Osteoblast (primary cell): ENCODE data around the gene SLC9A9. TPM values are rescaled to one million over a fixed set of nuclear protein-coding genes. Genes with fewer than 3 reads are reported as not detected.

Source experiments
- DNase-seq: peaks from one replicate; pipeline ENCODE4 v3.0.0; 2011; ENCODE audit warnings: low spot score, mixed read lengths; ENCODE audit not compliant: insufficient read length; ENCODE audit errors: missing footprints
- H2AFZ ChIP-seq: 2 replicates; pipeline ENCODE4 v1.6.0; 2011; ENCODE audit warnings: mild to moderate bottlenecking, low read length
- H3K27ac ChIP-seq: 2 replicates; pipeline ENCODE4 v1.5.1; 2011; ENCODE audit warnings: mild to moderate bottlenecking, low read depth, low read length, moderate library complexity
- H3K27me3 ChIP-seq: 2 replicates; pipeline ENCODE4 v1.6.0; 2012; ENCODE audit warnings: mild to moderate bottlenecking, control low read depth, inconsistent platforms, low read length, moderate library complexity; ENCODE audit not compliant: insufficient read depth
- H3K36me3 ChIP-seq: 2 replicates; pipeline ENCODE4 v1.5.1; 2011; ENCODE audit warnings: mild to moderate bottlenecking, low read length, control low read depth, moderate library complexity; ENCODE audit not compliant: insufficient read depth
- H3K4me1 ChIP-seq: 2 replicates; pipeline ENCODE4 v1.5.1; 2011; ENCODE audit warnings: mild to moderate bottlenecking, low read length, control low read depth, moderate library complexity; ENCODE audit not compliant: insufficient read depth
- H3K4me2 ChIP-seq: 2 replicates; pipeline ENCODE4 v1.6.0; 2011; ENCODE audit warnings: mild to moderate bottlenecking, low read length; ENCODE audit not compliant: insufficient read depth
- H3K4me3 ChIP-seq: fragments of 200-600 bp; sonication (generic); 3 replicates; pipeline ENCODE4 v1.5.1; 2012; ENCODE audit warnings: mild to moderate bottlenecking, low read length, inconsistent platforms; ENCODE audit not compliant: insufficient read depth
- H3K79me2 ChIP-seq: 2 replicates; pipeline ENCODE4 v1.6.0; 2012; ENCODE audit warnings: mild to moderate bottlenecking, low read length, control low read depth, inconsistent platforms; ENCODE audit not compliant: insufficient read depth
- H3K9me3 ChIP-seq: 2 replicates; pipeline ENCODE4 v1.5.1; 2011; ENCODE audit warnings: low read depth, low read length, control low read depth
- H4K20me1 ChIP-seq: 2 replicates; pipeline ENCODE4 v1.6.0; 2012; ENCODE audit warnings: mild to moderate bottlenecking, low read length, control low read depth; ENCODE audit not compliant: insufficient read depth
- total RNA-seq: library from RNA; depleted of rRNA; stranded (reverse); fragments of >200 nt; gene quantifications from 2 replicates; pipeline ENCODE4 v1.2.3, GENCODE V29; 2012
- TF ChIP-seq, protein P1 (sequence below): IDR thresholded peaks from 2 replicates; pipeline ENCODE4 v1.5.1; 2011; ENCODE audit warnings: mild to moderate bottlenecking, low read depth, low read length, moderate library complexity; ENCODE audit errors: extremely low read depth

Gene SLC9A9
- total RNA-seq, 1 donor, result 6.5 TPM

DNA sequence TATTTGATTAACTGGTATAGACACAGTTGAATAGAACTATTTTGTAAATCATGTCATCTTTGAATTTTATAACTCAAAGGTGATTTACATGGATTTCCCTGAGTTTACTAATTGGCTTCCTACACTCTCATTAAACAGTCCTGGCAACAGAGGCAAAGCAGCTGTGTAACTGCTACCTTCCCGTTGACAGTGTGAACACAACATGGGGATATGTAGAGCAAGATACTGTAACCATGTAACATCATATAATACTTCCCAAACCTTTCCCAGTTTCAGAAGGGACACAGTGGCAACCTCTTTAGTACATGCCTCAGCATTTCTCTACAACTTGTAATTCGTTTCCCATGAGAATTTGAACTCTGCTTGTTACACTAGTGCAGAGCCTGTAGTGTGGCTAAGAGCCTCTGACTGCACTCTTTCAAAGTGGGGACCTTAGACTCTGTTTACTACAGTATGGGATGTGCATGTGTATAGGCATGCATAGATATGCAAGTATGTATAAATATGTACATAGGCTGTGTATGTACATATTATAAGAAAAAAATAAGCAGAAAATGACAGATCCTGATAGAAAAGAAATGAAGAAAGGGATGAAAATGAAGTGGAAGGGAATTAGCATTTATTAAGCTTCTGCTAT, 299.3 kb downstream of the SLC9A9 start:
- Histone ChIP-seq H4K20me1 (no peaks in the 10 kb centered on the region), H3K4me1 (no peaks in the 10 kb centered on the region), H3K27me3 (no peaks in the 10 kb centered on the region), H3K4me3 (no peak overlapping the region), H3K27ac (no peak overlapping the region), H2AFZ (no peak overlapping the region), H3K36me3 (no peaks in the 10 kb centered on the region), H3K4me2 (no peak overlapping the region), H3K79me2 (no peaks in the 10 kb centered on the region), H3K9me3 (no peaks in the 10 kb centered on the region)
- TF ChIP-seq, protein P1, sequence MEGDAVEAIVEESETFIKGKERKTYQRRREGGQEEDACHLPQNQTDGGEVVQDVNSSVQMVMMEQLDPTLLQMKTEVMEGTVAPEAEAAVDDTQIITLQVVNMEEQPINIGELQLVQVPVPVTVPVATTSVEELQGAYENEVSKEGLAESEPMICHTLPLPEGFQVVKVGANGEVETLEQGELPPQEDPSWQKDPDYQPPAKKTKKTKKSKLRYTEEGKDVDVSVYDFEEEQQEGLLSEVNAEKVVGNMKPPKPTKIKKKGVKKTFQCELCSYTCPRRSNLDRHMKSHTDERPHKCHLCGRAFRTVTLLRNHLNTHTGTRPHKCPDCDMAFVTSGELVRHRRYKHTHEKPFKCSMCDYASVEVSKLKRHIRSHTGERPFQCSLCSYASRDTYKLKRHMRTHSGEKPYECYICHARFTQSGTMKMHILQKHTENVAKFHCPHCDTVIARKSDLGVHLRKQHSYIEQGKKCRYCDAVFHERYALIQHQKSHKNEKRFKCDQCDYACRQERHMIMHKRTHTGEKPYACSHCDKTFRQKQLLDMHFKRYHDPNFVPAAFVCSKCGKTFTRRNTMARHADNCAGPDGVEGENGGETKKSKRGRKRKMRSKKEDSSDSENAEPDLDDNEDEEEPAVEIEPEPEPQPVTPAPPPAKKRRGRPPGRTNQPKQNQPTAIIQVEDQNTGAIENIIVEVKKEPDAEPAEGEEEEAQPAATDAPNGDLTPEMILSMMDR, result no peak
- no peak for DNase-seq

DNA sequence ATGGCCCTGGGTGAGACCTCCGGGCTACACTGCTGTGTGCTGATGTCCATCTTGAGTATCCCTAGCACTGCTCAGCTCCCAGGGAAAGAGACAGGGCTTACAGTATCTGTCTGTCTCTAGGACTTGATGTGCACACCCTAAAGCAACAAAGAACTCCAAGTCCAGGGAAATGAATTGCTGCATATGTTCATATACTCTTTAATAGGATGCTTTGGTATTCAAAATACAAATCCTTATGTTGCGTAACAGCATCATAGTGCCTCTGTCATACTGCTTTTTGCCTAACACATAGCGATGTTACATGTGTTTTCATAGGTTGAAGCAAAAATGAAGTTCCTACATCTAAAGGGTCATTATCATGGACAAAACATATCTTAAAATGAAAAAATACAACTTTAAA, 299.9 kb downstream of the SLC9A9 start:
- Histone ChIP-seq H3K79me2 (no peaks in the 10 kb centered on the region), H2AFZ (no peak overlapping the region), H3K4me3 (no peak overlapping the region), H3K4me2 (no peak overlapping the region), H3K27me3 (no peaks in the 10 kb centered on the region), H3K4me1 (no peaks in the 10 kb centered on the region), H3K9me3 (no peaks in the 10 kb centered on the region), H3K36me3 (no peaks in the 10 kb centered on the region), H3K27ac (no peak overlapping the region), H4K20me1 (no peaks in the 10 kb centered on the region)
- TF ChIP-seq, protein P1, result no peak
- no peak for DNase-seq

DNA sequence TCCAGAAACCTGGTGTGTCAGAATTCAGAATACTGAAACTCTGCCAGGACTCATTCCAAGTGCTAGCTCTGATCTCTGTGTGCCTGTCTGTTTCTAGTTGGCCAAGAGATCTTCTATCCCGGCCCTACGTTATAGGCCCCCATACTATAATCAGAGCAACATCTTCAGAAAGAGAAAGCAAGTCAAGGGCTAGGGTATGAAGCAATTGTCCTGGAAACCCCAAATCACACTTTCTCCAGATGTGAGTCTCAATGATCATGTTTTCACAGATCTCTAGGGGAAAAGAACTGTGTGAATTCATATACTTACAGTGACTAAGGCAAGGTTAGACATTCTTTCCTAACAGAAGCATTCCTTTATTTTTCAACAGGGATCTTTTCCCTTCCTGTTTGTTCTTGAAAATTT, 309.7 kb downstream of the SLC9A9 start:
- Histone ChIP-seq H4K20me1 (no peaks in the 10 kb centered on the region), H3K79me2 (no peaks in the 10 kb centered on the region), H3K27me3 (no peaks in the 10 kb centered on the region), H3K4me1 (peaks cover 29% of the 10 kb centered on the region), H2AFZ (no peak overlapping the region), H3K4me2 (peak overlapping the region; percentile 35), H3K4me3 (no peak overlapping the region), H3K27ac (peak overlapping the region; percentile 13), H3K9me3 (no peaks in the 10 kb centered on the region), H3K36me3 (no peaks in the 10 kb centered on the region)
- TF ChIP-seq, protein P1, result no peak
- peak; percentile 74 for DNase-seq

DNA sequence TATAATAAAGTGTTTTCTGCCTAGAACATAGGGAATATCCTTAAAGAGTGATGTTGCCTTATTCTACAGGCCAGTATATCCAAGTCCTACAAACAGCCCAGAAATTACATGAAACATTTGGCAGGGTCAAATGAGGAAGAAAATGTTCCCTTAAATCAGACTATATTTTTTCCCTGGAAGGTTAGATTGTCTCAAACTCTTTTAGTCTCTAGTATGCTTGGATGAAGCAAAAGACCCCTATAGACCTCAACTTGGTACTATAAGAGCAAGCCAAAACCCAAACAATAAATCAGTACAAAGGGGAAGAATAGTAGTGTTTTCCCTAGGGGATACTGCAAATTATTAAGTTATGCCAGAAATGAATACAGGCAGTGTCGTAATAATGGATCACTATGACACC, 310.2 kb downstream of the SLC9A9 start:
- no peaks in the 10 kb centered on the region for H3K9me3 ChIP-seq
- H3K4me2 ChIP-seq, result peak overlapping the region; percentile 35
- no peak for DNase-seq
- no peak overlapping the region for H2AFZ ChIP-seq
- no peaks in the 10 kb centered on the region for H4K20me1 ChIP-seq
- H3K27ac ChIP-seq, result peak overlapping the region; percentile 13
- H3K79me2 ChIP-seq, result no peaks in the 10 kb centered on the region
- no peaks in the 10 kb centered on the region for H3K27me3 ChIP-seq
- TF ChIP-seq, protein P1, result no peak
- no peaks in the 10 kb centered on the region for H3K36me3 ChIP-seq
- H3K4me3 ChIP-seq, result no peak overlapping the region
- peaks cover 29% of the 10 kb centered on the region for H3K4me1 ChIP-seq
